ENCODE results near the gene ABCA6.
"Not testable (repeated sequence)": the region's sequence is repeated elsewhere in the genome, so short reads cannot be mapped to it uniquely, and the experiment has no call there.

Gene ABCA6

GRCh38 chr17:69170377-69170776 lies 28.7 kb upstream of the ABCA6 start:
- Histone ChIP-seq H3K27ac (ENCODE audit: low read length) (no peak overlapping the region), H3K4me1 (ENCODE audit: low read length) (no peaks in the 10 kb centered on the region), H3K79me2 (ENCODE audit: low read length) (no peaks in the 10 kb centered on the region), H3K9ac (ENCODE audit: low read length) (no peak overlapping the region), H3K27me3 (replicated peaks; ENCODE audit: insufficient read depth, low read length) (no peaks in the 10 kb centered on the region), H4K20me1 (ENCODE audit: insufficient read depth, low read length) (no peaks in the 10 kb centered on the region), H2AFZ (ENCODE audit: low read length) (no peak overlapping the region), H3K9me2 (replicated peaks; ENCODE audit: insufficient read depth, low read length) (no peaks in the 10 kb centered on the region; the same call in 1 of the 2 replicates), H3K4me3 (ENCODE audit: low read length) (no peak overlapping the region), H3K36me3 (replicated peaks; ENCODE audit: insufficient read depth, low read length) (no peaks in the 10 kb centered on the region), H3K4me2 (ENCODE audit: low read depth, low read length) (no peak overlapping the region), H3F3A (ENCODE audit: insufficient read depth, low read length) (no peaks in the 10 kb centered on the region), H3K9me3 (replicated peaks; ENCODE audit: insufficient read depth, low read length) (no peaks in the 10 kb centered on the region)
- TF ChIP-seq CTCF (IDR thresholded peaks at IDR 0.05; ENCODE audit: low read length) (no peak), EZH2phosphoT487 (IDR thresholded peaks at IDR 0.05; ENCODE audit: low read length) (no peak), EZH2 (optimal IDR thresholded peaks at IDR 0.05; ENCODE audit: low read depth, low read length) (no peak)
- no peak for DNase-seq

DNA sequence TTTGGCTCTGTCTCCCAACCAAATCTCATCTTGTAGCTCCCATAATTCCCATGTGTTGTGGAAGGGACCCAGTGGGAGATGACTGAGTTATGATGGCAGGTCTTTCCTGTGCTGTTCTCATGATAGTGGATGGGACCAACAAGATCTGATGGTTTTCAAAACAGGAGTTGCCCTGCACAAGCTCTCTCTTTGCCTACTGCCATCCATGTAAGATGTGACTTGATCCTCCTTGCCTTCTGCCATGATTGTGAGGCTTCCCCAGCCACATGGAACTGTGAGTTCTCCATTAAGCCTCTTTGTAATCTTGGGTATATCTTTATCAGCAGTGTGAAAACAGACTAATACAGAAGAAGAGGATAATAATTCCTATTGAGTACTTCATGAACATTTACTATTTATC lies 26.9 kb upstream of the ABCA6 start:
- not testable (repeated sequence) for H3K9ac ChIP-seq (ENCODE audit: low read length); H3K4me3 ChIP-seq (ENCODE audit: low read length); H4K20me1 ChIP-seq (ENCODE audit: insufficient read depth, low read length); H3K27ac ChIP-seq (ENCODE audit: low read length); H3K36me3 ChIP-seq (replicated peaks; ENCODE audit: insufficient read depth, low read length); H3K9me3 ChIP-seq (replicated peaks; ENCODE audit: insufficient read depth, low read length); H3K4me2 ChIP-seq (ENCODE audit: low read depth, low read length); H3K27me3 ChIP-seq (replicated peaks; ENCODE audit: insufficient read depth, low read length); H2AFZ ChIP-seq (ENCODE audit: low read length); H3K79me2 ChIP-seq (ENCODE audit: low read length); DNase-seq; H3K4me1 ChIP-seq (ENCODE audit: low read length); H3K9me2 ChIP-seq (replicated peaks; ENCODE audit: insufficient read depth, low read length); H3F3A ChIP-seq (ENCODE audit: insufficient read depth, low read length)

DNA sequence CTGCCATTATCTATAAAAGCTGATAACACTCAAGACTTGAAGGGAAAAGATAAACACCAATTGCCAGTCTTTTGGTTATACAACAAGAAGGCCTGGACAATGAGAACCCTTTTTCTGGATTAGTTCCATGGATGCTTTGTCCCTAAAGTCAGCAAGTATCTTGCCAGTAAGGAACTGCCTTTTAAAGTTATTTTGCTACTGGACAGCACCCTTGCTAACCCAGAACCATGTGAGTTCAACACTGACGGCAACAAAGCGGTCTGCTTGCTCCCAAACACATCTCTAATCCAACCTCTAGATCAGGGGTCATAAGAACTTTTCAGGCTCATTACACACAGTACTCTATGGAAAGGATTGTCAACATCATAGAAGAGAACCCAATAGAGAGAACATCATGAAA lies 25.3 kb upstream of the ABCA6 start:
- H3K79me2 ChIP-seq (ENCODE audit: low read length) = no peaks in the 10 kb centered on the region
- H3K9ac ChIP-seq (ENCODE audit: low read length) = no peak overlapping the region
- no peak for DNase-seq
- H3K4me1 ChIP-seq (ENCODE audit: low read length) = no peaks in the 10 kb centered on the region
- H3K27me3 ChIP-seq (replicated peaks; ENCODE audit: insufficient read depth, low read length) = no peaks in the 10 kb centered on the region
- no peaks in the 10 kb centered on the region; the same call in 1 of the 2 replicates for H3K9me2 ChIP-seq (replicated peaks; ENCODE audit: insufficient read depth, low read length)
- no peak overlapping the region for H2AFZ ChIP-seq (ENCODE audit: low read length)
- H3K27ac ChIP-seq (ENCODE audit: low read length) = no peak overlapping the region
- TF ChIP-seq EZH2phosphoT487 (IDR thresholded peaks at IDR 0.05; ENCODE audit: low read length) = no peak
- TF ChIP-seq CTCF (IDR thresholded peaks at IDR 0.05; ENCODE audit: low read length) = no peak
- TF ChIP-seq EZH2 (optimal IDR thresholded peaks at IDR 0.05; ENCODE audit: low read depth, low read length) = no peak
- H3K9me3 ChIP-seq (replicated peaks; ENCODE audit: insufficient read depth, low read length) = no peaks in the 10 kb centered on the region
- H3K4me2 ChIP-seq (ENCODE audit: low read depth, low read length) = no peak overlapping the region
- H4K20me1 ChIP-seq (ENCODE audit: insufficient read depth, low read length) = no peaks in the 10 kb centered on the region
- H3K4me3 ChIP-seq (ENCODE audit: low read length) = no peak overlapping the region
- no peaks in the 10 kb centered on the region for H3K36me3 ChIP-seq (replicated peaks; ENCODE audit: insufficient read depth, low read length)
- H3F3A ChIP-seq (ENCODE audit: insufficient read depth, low read length) = no peaks in the 10 kb centered on the region

DNA sequence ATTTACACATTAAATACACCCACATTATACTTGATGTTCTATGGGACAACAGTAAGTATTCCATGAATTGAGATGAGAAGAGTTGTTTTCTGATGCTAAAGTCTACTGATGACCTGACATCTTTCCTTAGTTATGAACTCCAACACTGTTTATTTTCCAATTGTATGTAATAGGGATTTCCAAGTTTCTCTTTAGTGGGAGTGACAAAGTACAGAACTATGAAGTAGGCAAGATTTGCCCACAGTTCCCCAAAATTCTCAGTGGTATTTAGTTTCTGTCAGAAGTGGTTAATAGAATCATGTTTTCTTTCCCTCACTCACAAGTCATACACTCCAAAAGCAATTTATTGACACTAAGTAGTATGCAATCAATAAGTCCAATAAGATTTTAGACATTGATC lies 22.5 kb upstream of the ABCA6 start:
- Histone ChIP-seq H3K9me3 (replicated peaks; ENCODE audit: insufficient read depth, low read length) (no peaks in the 10 kb centered on the region), H3K4me1 (ENCODE audit: low read length) (no peaks in the 10 kb centered on the region), H3K27me3 (replicated peaks; ENCODE audit: insufficient read depth, low read length) (no peaks in the 10 kb centered on the region), H3K9me2 (replicated peaks; ENCODE audit: insufficient read depth, low read length) (no peaks in the 10 kb centered on the region; the same call in 1 of the 2 replicates), H3K4me3 (ENCODE audit: low read length) (no peak overlapping the region), H3K9ac (ENCODE audit: low read length) (no peak overlapping the region), H3K4me2 (ENCODE audit: low read depth, low read length) (no peak overlapping the region), H3K79me2 (ENCODE audit: low read length) (no peaks in the 10 kb centered on the region), H4K20me1 (ENCODE audit: insufficient read depth, low read length) (no peaks in the 10 kb centered on the region), H3K27ac (ENCODE audit: low read length) (no peak overlapping the region), H3F3A (ENCODE audit: insufficient read depth, low read length) (no peaks in the 10 kb centered on the region), H2AFZ (ENCODE audit: low read length) (no peak overlapping the region), H3K36me3 (replicated peaks; ENCODE audit: insufficient read depth, low read length) (no peaks in the 10 kb centered on the region)
- no peak for DNase-seq
- TF ChIP-seq CTCF (IDR thresholded peaks at IDR 0.05; ENCODE audit: low read length) = no peak
- TF ChIP-seq EZH2 (optimal IDR thresholded peaks at IDR 0.05; ENCODE audit: low read depth, low read length) = no peak
- TF ChIP-seq EZH2phosphoT487 (IDR thresholded peaks at IDR 0.05; ENCODE audit: low read length) = no peak
